ENCODE measurements around the gene ZNF804A.

ZNF804A gene

DNA sequence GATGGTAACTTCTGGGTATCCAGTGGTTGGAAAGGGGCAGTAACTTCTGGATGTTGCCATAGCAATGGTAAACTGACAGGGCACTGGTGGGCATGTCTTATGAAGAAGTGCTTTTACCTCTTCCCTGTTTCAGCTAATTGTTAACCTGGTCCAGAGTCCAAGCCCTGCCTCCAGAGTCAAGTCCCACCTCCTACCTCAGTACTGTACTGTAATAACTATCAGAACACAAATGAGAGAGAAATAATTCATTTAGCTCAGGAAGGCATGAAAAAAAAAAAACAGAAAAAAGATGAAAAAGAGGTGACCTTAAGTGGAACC lies 237.0 kb downstream of the ZNF804A start:
- no peak for DNase-seq (ENCODE audit: extremely low spot score)
- POLR2A ChIA-PET = no interaction called here
- TF ChIP-seq, protein P1, sequence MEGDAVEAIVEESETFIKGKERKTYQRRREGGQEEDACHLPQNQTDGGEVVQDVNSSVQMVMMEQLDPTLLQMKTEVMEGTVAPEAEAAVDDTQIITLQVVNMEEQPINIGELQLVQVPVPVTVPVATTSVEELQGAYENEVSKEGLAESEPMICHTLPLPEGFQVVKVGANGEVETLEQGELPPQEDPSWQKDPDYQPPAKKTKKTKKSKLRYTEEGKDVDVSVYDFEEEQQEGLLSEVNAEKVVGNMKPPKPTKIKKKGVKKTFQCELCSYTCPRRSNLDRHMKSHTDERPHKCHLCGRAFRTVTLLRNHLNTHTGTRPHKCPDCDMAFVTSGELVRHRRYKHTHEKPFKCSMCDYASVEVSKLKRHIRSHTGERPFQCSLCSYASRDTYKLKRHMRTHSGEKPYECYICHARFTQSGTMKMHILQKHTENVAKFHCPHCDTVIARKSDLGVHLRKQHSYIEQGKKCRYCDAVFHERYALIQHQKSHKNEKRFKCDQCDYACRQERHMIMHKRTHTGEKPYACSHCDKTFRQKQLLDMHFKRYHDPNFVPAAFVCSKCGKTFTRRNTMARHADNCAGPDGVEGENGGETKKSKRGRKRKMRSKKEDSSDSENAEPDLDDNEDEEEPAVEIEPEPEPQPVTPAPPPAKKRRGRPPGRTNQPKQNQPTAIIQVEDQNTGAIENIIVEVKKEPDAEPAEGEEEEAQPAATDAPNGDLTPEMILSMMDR (IDR thresholded peaks at IDR 0.05; ENCODE audit: control extremely low read depth, extremely low read depth, low read depth, missing control alignments) = no peak
- CTCF ChIA-PET = no interaction called here

DNA sequence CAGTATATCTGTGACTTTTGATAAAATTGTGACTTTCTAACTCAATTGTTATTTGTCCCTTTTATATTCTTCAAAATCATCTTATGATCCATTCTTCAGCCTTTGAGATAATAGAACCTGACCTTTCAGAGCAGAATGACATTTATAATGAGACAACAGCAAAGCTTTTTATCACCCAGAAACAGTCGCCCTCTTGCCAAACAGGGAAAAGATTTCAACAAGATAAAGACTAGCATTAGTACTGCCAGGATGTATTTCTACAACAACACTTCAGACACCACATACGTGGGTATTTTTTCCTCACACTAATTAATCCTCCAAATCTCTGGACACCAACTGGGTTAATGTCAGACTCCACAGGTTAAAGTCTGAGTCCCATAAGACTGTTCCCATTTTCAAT lies 249.0 kb downstream of the ZNF804A start:
- DNase-seq (ENCODE audit: extremely low spot score) = no peak
- ChIA-PET CTCF (no interaction called here), POLR2A (no interaction called here)
- TF ChIP-seq, protein P1 (IDR thresholded peaks at IDR 0.05; ENCODE audit: control extremely low read depth, extremely low read depth, low read depth, missing control alignments) = no peak

DNA sequence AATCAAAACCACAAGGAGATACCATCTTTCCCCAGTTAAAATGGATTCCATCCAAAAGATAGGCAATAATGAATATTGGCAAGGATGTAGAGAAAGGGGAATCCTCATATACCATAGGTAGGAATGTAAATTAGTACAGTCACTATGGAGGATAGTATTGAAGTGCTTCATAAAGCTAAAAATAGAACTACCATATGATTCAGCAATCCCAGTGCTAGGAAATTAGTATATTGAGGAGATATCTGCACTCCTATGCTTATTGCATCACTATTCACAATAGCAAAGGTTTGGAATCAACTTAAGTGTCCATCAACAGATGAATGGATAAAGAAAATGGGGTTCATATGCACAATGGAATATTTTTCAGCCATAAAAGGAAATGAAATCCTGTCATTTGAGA lies 251.2 kb downstream of the ZNF804A start:
- ChIA-PET CTCF (interaction anchor here (1.0 kb wide), 1 partner anchor 9 kb away, joined by 3 read pairs; no protein-coding TSS in a partner anchor), POLR2A (no interaction called here)
- TF ChIP-seq, protein P1 (IDR thresholded peaks at IDR 0.05; ENCODE audit: control extremely low read depth, extremely low read depth, low read depth, missing control alignments) = no peak
- no peak for DNase-seq (ENCODE audit: extremely low spot score)

DNA sequence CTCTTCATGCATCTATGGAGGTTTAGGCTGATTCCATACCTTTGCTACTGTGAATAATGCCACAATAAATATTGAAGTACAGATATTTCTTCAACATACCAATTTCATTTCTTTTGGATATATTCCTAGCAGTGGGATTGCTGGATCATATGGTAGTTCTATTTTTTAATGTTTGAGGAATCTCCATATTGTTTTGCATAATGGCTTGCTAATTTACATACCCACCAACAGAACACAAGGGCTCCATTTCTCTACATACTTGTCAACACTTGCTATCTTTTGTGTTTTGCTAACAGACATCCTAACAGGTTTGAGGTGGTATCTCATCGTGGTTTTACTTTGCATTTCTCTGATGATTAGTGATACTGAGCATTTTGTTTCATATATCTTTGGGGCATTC lies 253.2 kb downstream of the ZNF804A start:
- TF ChIP-seq, protein P1 (IDR thresholded peaks at IDR 0.05; ENCODE audit: control extremely low read depth, extremely low read depth, low read depth, missing control alignments) = no peak
- POLR2A ChIA-PET = no interaction called here
- no peak for DNase-seq (ENCODE audit: extremely low spot score)
- CTCF ChIA-PET = no interaction called here

- CTCF ChIA-PET = no interaction called here
- DNase-seq (ENCODE audit: extremely low spot score) = no peak
- TF ChIP-seq, protein P1 (IDR thresholded peaks at IDR 0.05; ENCODE audit: control extremely low read depth, extremely low read depth, low read depth, missing control alignments) = no peak
- POLR2A ChIA-PET = no interaction called here
Observed at GRCh38 chr2:184859187-184859586, 260.9 kb downstream of the ZNF804A start.

- no peak for DNase-seq (ENCODE audit: extremely low spot score)
- ChIA-PET CTCF (no interaction called here), POLR2A (no interaction called here)
- TF ChIP-seq, protein P1 (IDR thresholded peaks at IDR 0.05; ENCODE audit: control extremely low read depth, extremely low read depth, low read depth, missing control alignments) = no peak
Observed at GRCh38 chr2:184860744-184861143, 262.4 kb downstream of the ZNF804A start.

- ChIA-PET POLR2A (no interaction called here), CTCF (interaction anchor here (2.1 kb wide), 1 partner anchor 10 kb away, joined by 5 read pairs; no protein-coding TSS in a partner anchor)
Observed at GRCh38 chr2:184875212-184875611, 276.9 kb downstream of the ZNF804A start.

More at GRCh38 chr2:184875212-184875611, 276.9 kb downstream of the ZNF804A start:
- no peak for DNase-seq (ENCODE audit: extremely low spot score)
- TF ChIP-seq, protein P1 (IDR thresholded peaks at IDR 0.05; ENCODE audit: control extremely low read depth, extremely low read depth, low read depth, missing control alignments) = no peak
